IMR-90 (cell line): ENCODE results near the gene SLC45A2. TPM values are rescaled to one million over a fixed set of nuclear protein-coding genes. Genes with fewer than 3 reads are reported as not detected.
A peak's percentile ranks its signal among the peaks of the same experiment; 100 is the strongest.

Experiments used
- ATAC-seq: fragments of 200-7000 bp; cut with Tn5 transposase; 2 replicates; pipeline ENCODE4 v1.9.1; 2020; ENCODE audit warnings: low read depth, mild to moderate bottlenecking, moderate library complexity
- BruUV-seq: library from RNA; stranded (reverse); fragments of 400-500 nt; replicated peaks from 2 replicates; lab custom pipeline; 2021; lab: Mats Ljungman, UMichigan
- CTCF ChIA-PET: fragments of 300-600 bp; formaldehyde crosslinking; extraction: SDS; loops from one replicate; lab custom pipeline; 2021; ENCODE audit warnings: antibody characterized with exemption; lab: Yijun Ruan, JAX
- POLR2A ChIA-PET: fragments of 300-600 bp; sonication (Branson Sonifier 250); formaldehyde crosslinking; loops from one replicate; lab custom pipeline; 2022; ENCODE audit warnings: antibody characterized with exemption; ENCODE audit not compliant: unreplicated experiment; lab: Charles Lee
- DNase-seq: peaks from one replicate; pipeline ENCODE4 v3.0.0; 2013
- H2AFZ ChIP-seq: replicated peaks from 2 replicates; pipeline ENCODE3; 2013; ENCODE audit warnings: low read length, mild to moderate bottlenecking; ENCODE audit not compliant: poor library complexity
- H2AK5ac ChIP-seq: 2 replicates; pipeline ENCODE4 v1.6.1; 2013; ENCODE audit warnings: low read depth, low read length, inconsistent platforms
- H2AK9ac ChIP-seq: replicated peaks from 2 replicates; pipeline ENCODE3; 2013; ENCODE audit warnings: mild to moderate bottlenecking, low read depth, low read length, moderate library complexity; ENCODE audit not compliant: poor library complexity
- H2BK120ac ChIP-seq: 2 replicates; pipeline ENCODE4 v1.6.1; 2013; ENCODE audit warnings: low read depth, low read length, inconsistent platforms
- H2BK15ac ChIP-seq: 3 replicates; pipeline ENCODE4 v1.6.1; 2013; ENCODE audit warnings: low read depth, low read length, inconsistent platforms
- H2BK20ac ChIP-seq: 2 replicates; pipeline ENCODE4 v1.6.1; 2013; ENCODE audit warnings: low read depth, mild to moderate bottlenecking, inconsistent platforms, low read length, moderate library complexity
- H2BK5ac ChIP-seq: 2 replicates; pipeline ENCODE4 v1.6.1; 2013; ENCODE audit warnings: mild to moderate bottlenecking, low read depth, low read length, inconsistent platforms; ENCODE audit not compliant: poor library complexity, severe bottlenecking
- H3K14ac ChIP-seq: replicated peaks from 2 replicates; pipeline ENCODE4 v1.6.1; 2013; ENCODE audit warnings: low read depth, low read length, inconsistent platforms
- H3K18ac ChIP-seq: 2 replicates; pipeline ENCODE4 v1.6.1; 2013; ENCODE audit warnings: low read depth, low read length, control low read depth
- H3K23ac ChIP-seq: 2 replicates; pipeline ENCODE4 v1.6.1; 2013; ENCODE audit warnings: low read depth, low read length, inconsistent platforms
- H3K27ac ChIP-seq: 2 replicates; pipeline ENCODE4 v1.5.1; 2013; ENCODE audit warnings: mild to moderate bottlenecking, control low read depth, low read length; ENCODE audit not compliant: insufficient read depth
- H3K27me3 ChIP-seq: 2 replicates; pipeline ENCODE4 v1.6.1; 2013; ENCODE audit warnings: low read length; ENCODE audit not compliant: control insufficient read depth, insufficient read depth
- H3K36me3 ChIP-seq: 2 replicates; pipeline ENCODE4 v1.6.1; 2013; ENCODE audit warnings: low read length, mixed read lengths; ENCODE audit not compliant: control insufficient read depth, insufficient read depth
- H3K4ac ChIP-seq: 2 replicates; pipeline ENCODE4 v1.6.1; 2013; ENCODE audit warnings: low read depth, low read length, inconsistent platforms
- H3K4me1 ChIP-seq: 2 replicates; pipeline ENCODE4 v1.6.1; 2013; ENCODE audit warnings: low read length, mixed read lengths; ENCODE audit not compliant: control insufficient read depth, insufficient read depth
- H3K4me2 ChIP-seq: 2 replicates; pipeline ENCODE4 v1.6.1; 2013; ENCODE audit warnings: low read depth, mild to moderate bottlenecking, control low read depth, low read length, moderate library complexity
- H3K4me3 ChIP-seq: 2 replicates; pipeline ENCODE4 v1.5.1; 2013; ENCODE audit warnings: low read depth, mild to moderate bottlenecking, control low read depth, low read length, moderate library complexity; ENCODE audit not compliant: insufficient read depth
- H3K56ac ChIP-seq: 2 replicates; pipeline ENCODE4 v1.6.1; 2013; ENCODE audit warnings: low read length, inconsistent platforms; ENCODE audit not compliant: insufficient read depth; ENCODE audit errors: extremely low read depth
- H3K79me1 ChIP-seq, 2 experiments: 2 replicates each; pipeline ENCODE4 v1.6.1; 2013; ENCODE audit warnings: low read length in 2 of 2, inconsistent platforms in 1 of 2, low read depth in 1 of 2
- H3K9ac ChIP-seq: 2 replicates; pipeline ENCODE4 v1.6.1; 2013; ENCODE audit warnings: low read depth, low read length, control low read depth
- H3K9me1 ChIP-seq: 2 replicates; pipeline ENCODE4 v1.6.1; 2013; ENCODE audit warnings: low read length, inconsistent platforms; ENCODE audit not compliant: insufficient read depth
- H3K9me3 ChIP-seq: 2 replicates; pipeline ENCODE4 v1.6.1; 2013; ENCODE audit warnings: low read length; ENCODE audit not compliant: control insufficient read depth, insufficient read depth
- H4K20me1 ChIP-seq: 2 replicates; pipeline ENCODE4 v1.6.1; 2013; ENCODE audit warnings: low read length, inconsistent platforms; ENCODE audit not compliant: insufficient read depth
- H4K5ac ChIP-seq: 2 replicates; pipeline ENCODE4 v1.6.1; 2013; ENCODE audit warnings: mild to moderate bottlenecking, low read depth, low read length, control low read depth
- H4K8ac ChIP-seq, 2 experiments: 2 replicates each; pipeline ENCODE4 v1.6.1; 2013; ENCODE audit warnings: low read depth in 2 of 2, low read length in 2 of 2, control low read depth in 1 of 2, inconsistent platforms in 1 of 2
- H4K91ac ChIP-seq: 2 replicates; pipeline ENCODE4 v1.6.1; 2013; ENCODE audit warnings: low read depth, low read length, inconsistent platforms; ENCODE audit not compliant: insufficient read depth
- CEBPB ChIP-seq: IDR thresholded peaks from 2 replicates; pipeline ENCODE4 v1.6.1; 2012; ENCODE audit warnings: low read depth, low read length, improper control_type of control experiment
- CHD1 ChIP-seq: IDR thresholded peaks from 2 replicates; pipeline ENCODE4 v1.6.1; 2012; ENCODE audit warnings: low read depth, low read length, improper control_type of control experiment
- MAFK ChIP-seq: IDR thresholded peaks from 2 replicates; pipeline ENCODE4 v1.6.1; 2012; ENCODE audit warnings: low read depth, low read length, improper control_type of control experiment
- MAZ ChIP-seq: IDR thresholded peaks from 2 replicates; pipeline ENCODE4 v1.6.1; 2012; ENCODE audit warnings: low read depth, mild to moderate bottlenecking, low read length, improper control_type of control experiment, moderate library complexity, borderline replicate concordance
- MXI1 ChIP-seq: IDR thresholded peaks from 2 replicates; pipeline ENCODE4 v1.6.1; 2012; ENCODE audit warnings: low read depth, mild to moderate bottlenecking, low read length, moderate library complexity, borderline replicate concordance
- NFE2L2 ChIP-seq: fragments of 150-350 bp; IDR thresholded peaks from 2 replicates; pipeline ENCODE4 v1.6.1; 2016; ENCODE audit warnings: low read depth, mild to moderate bottlenecking, low read length
- POLR2A ChIP-seq: IDR thresholded peaks from 2 replicates; pipeline ENCODE4 v1.6.1; 2012; ENCODE audit warnings: mild to moderate bottlenecking, low read depth, low read length
- RAD21 ChIP-seq: IDR thresholded peaks from 2 replicates; pipeline ENCODE4 v1.6.1; 2012; ENCODE audit warnings: low read length, improper control_type of control experiment
- RCOR1 ChIP-seq: IDR thresholded peaks from 2 replicates; pipeline ENCODE4 v1.6.1; 2012; ENCODE audit warnings: mild to moderate bottlenecking, low read length, improper control_type of control experiment; ENCODE audit not compliant: insufficient replicate concordance
- RFX5 ChIP-seq: IDR thresholded peaks from 2 replicates; pipeline ENCODE4 v1.8.0; 2012; ENCODE audit warnings: low read depth, mild to moderate bottlenecking, low read length, moderate library complexity
- SMC3 ChIP-seq: fragments of 150-350 bp; IDR thresholded peaks from 2 replicates; pipeline ENCODE4 v1.6.1; 2016; ENCODE audit warnings: low read depth, mild to moderate bottlenecking, antibody characterized with exemption, low read length, moderate library complexity
- WGBS, 2 experiments: methylation state at CpG; one replicate each; pipeline versions ENCODE4 v1.1.5 to v1.1.7; 2013; ENCODE audit warnings: missing lambda C conversion rate in 2 of 2; ENCODE audit not compliant: insufficient read length in 1 of 2; ENCODE audit errors: extremely low coverage in 2 of 2; 5-methylcytosine and 5-hydroxymethylcytosine counted together
- dilution Hi-C: fragments of 300-500 bp; cut with HindIII; formaldehyde crosslinking; loops from one replicate; pipeline ENCODE4 v1.14.3; 2018; ENCODE audit warnings: low sequenced_read_pairs; ENCODE audit not compliant: unreplicated experiment
- in situ Hi-C: fragments of 300-500 bp; cut with MboI; formaldehyde crosslinking; loops from 3 replicates; pipeline ENCODE4 v1.14.3; 2019; ENCODE audit warnings: low sequenced_read_pairs, inconsistent platforms, mixed read lengths
- intact Hi-C: fragments of 100-400 bp; cut with micrococcal nuclease; formaldehyde crosslinking; loops from 2 replicates; pipeline ENCODE4 v1.10.0; 2022
- polyA plus RNA-seq, 3 experiments: library from polyadenylated mRNA; depleted of rRNA; stranded (reverse); fragments of >200 nt; gene quantifications; 2 replicates each; pipeline ENCODE4 v1.2.3, GENCODE V29; 2012; ENCODE audit warnings: low replicate concordance in 1 of 3
- total RNA-seq: library from RNA; depleted of rRNA; stranded (reverse); fragments of >200 nt; gene quantifications from 2 replicates; pipeline ENCODE4 v1.2.3, GENCODE V29; 2012
- TF ChIP-seq, protein P1 (sequence below): fragments of 150-350 bp; IDR thresholded peaks from 2 replicates; pipeline ENCODE4 v1.6.1; 2016; ENCODE audit warnings: low read depth, mild to moderate bottlenecking, low read length, moderate library complexity, borderline replicate concordance
- TF ChIP-seq, protein P2 (sequence below): conservative IDR thresholded peaks from 2 replicates; pipeline ENCODE4 v1.5.1; 2012; ENCODE audit warnings: mild to moderate bottlenecking, low read depth, low read length, improper control_type of control experiment
- TF ChIP-seq, protein P3 (sequence below): fragments of 150-350 bp; IDR thresholded peaks from 2 replicates; pipeline ENCODE4 v1.6.1; 2017; ENCODE audit warnings: mild to moderate bottlenecking, antibody characterized with exemption, low read length, low read depth

SLC45A2 gene
- total and polyA plus RNA-seq, 2 of the 4 experiments (the other 2 are of a cell fraction): 0.07 TPM; not detected in 1

DNA sequence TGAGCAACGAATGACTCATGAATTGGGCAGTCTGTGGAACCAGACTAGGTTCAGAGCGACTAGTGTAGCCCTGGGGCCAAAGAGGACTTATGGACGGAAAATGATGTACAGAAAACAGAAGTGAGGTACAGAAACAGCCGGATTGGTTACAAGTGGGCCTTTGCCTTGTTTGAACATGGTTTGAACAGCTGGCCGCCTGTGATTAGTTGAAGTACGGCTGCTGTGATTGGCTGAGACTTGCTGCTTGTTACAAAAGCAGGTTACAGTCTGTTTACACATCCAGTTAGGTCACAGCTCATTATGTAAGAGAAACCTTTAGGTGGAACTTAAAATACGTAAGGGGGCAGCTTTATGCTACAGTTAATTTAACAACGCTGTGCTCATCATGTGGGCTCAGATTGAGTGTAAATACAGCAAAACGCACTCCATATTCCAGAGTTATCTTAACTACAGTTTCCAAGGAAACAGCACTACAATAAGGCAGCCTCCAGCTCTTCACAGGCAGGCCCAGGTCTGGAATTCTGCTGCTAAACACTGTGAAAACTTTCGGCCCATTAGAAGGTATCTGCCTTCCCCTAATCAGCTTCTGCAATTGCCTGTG lies 16.8 kb upstream of the SLC45A2 start:
- H3K23ac ChIP-seq: no peak overlapping the region
- in situ Hi-C loops: no loop called here

More for the DNA sequence above, 16.8 kb upstream of the SLC45A2 start:
- ATAC-seq: peak; percentile 59
- Histone ChIP-seq H3K56ac (no peak overlapping the region), H3K79me1 (peaks cover 9 to 11% of the 10 kb centered on the region in 2 experiments; a peak in 3 of 4 replicates), H2AK5ac (no peak overlapping the region), H3K4me2 (no peak overlapping the region), H4K91ac (no peak overlapping the region), H3K9ac (no peak overlapping the region), H4K5ac (no peak overlapping the region), H3K14ac (no peak overlapping the region), H3K27ac (no peak overlapping the region), H4K8ac (no peak overlapping the region), H4K20me1 (no peaks in the 10 kb centered on the region), H3K27me3 (no peaks in the 10 kb centered on the region), H2AK9ac (no peak overlapping the region), H2BK15ac (no peak overlapping the region), H2BK5ac (no peak overlapping the region), H2BK120ac (no peak overlapping the region), H3K4ac (no peak overlapping the region), H2BK20ac (no peak overlapping the region), H3K18ac (no peak overlapping the region), H3K4me3 (no peak overlapping the region), H3K9me1 (peaks cover 8% of the 10 kb centered on the region), H3K4me1 (peaks cover 8% of the 10 kb centered on the region; the same call in 1 of the 2 replicates), H2AFZ (peak overlapping the region; percentile 10), H3K36me3 (peaks cover 5% of the 10 kb centered on the region; the same call in 1 of the 2 replicates), H3K9me3 (no peaks in the 10 kb centered on the region)
- ChIA-PET POLR2A (no interaction called here), CTCF (no interaction called here)
- intact Hi-C loops: no loop called here
- dilution Hi-C loops: no loop called here
- 59% methylated on average over 6 of the region's 10 CpGs; no CpG with 5 or more reads in 1 of the 2 experiments for WGBS, 2 experiments
- TF ChIP-seq, protein P1, sequence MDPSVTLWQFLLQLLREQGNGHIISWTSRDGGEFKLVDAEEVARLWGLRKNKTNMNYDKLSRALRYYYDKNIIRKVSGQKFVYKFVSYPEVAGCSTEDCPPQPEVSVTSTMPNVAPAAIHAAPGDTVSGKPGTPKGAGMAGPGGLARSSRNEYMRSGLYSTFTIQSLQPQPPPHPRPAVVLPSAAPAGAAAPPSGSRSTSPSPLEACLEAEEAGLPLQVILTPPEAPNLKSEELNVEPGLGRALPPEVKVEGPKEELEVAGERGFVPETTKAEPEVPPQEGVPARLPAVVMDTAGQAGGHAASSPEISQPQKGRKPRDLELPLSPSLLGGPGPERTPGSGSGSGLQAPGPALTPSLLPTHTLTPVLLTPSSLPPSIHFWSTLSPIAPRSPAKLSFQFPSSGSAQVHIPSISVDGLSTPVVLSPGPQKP: no peak
- TF ChIP-seq, protein P2, sequence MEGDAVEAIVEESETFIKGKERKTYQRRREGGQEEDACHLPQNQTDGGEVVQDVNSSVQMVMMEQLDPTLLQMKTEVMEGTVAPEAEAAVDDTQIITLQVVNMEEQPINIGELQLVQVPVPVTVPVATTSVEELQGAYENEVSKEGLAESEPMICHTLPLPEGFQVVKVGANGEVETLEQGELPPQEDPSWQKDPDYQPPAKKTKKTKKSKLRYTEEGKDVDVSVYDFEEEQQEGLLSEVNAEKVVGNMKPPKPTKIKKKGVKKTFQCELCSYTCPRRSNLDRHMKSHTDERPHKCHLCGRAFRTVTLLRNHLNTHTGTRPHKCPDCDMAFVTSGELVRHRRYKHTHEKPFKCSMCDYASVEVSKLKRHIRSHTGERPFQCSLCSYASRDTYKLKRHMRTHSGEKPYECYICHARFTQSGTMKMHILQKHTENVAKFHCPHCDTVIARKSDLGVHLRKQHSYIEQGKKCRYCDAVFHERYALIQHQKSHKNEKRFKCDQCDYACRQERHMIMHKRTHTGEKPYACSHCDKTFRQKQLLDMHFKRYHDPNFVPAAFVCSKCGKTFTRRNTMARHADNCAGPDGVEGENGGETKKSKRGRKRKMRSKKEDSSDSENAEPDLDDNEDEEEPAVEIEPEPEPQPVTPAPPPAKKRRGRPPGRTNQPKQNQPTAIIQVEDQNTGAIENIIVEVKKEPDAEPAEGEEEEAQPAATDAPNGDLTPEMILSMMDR: no peak
- no peak for TF ChIP-seq RFX5
- no peak for TF ChIP-seq RAD21
- no peak for TF ChIP-seq SMC3
- TF ChIP-seq CEBPB: no peak
- no peak for TF ChIP-seq MAFK
- no peak for TF ChIP-seq RCOR1
- TF ChIP-seq POLR2A: no peak
- no peak for TF ChIP-seq NFE2L2
- no peak for TF ChIP-seq CHD1
- no peak for TF ChIP-seq MXI1
- TF ChIP-seq MAZ: no peak
- TF ChIP-seq, protein P3, sequence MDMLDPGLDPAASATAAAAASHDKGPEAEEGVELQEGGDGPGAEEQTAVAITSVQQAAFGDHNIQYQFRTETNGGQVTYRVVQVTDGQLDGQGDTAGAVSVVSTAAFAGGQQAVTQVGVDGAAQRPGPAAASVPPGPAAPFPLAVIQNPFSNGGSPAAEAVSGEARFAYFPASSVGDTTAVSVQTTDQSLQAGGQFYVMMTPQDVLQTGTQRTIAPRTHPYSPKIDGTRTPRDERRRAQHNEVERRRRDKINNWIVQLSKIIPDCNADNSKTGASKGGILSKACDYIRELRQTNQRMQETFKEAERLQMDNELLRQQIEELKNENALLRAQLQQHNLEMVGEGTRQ: no peak
- peak; percentile 61 for DNase-seq
- BruUV-seq: no TSS peak
